DND-41 (cell line): ENCODE data around the gene ADAMTS12.

ENCODE experiments used
- ATAC-seq: fragments of 200-7000 bp; cut with Tn5 transposase; 3 replicates; pipeline ENCODE4 v1.9.1; 2021; ENCODE audit warnings: low read depth; ENCODE audit not compliant: insufficient read depth
- DNase-seq: peaks from one replicate; pipeline ENCODE4 v3.0.0-alpha.2; 2020
- H2AFZ ChIP-seq: 2 replicates; pipeline ENCODE4 v1.6.0; 2012; ENCODE audit warnings: low read depth, low read length
- H3K27ac ChIP-seq: 2 replicates; pipeline ENCODE4 v1.5.1; 2012; ENCODE audit warnings: low read length, inconsistent platforms
- H3K27me3 ChIP-seq: fragments of 200-600 bp; sonication (generic); 2 replicates; pipeline ENCODE4 v1.6.0; 2012; ENCODE audit warnings: low read length, mild to moderate bottlenecking, inconsistent platforms; ENCODE audit not compliant: insufficient read depth, poor library complexity
- H3K36me3 ChIP-seq: 2 replicates; pipeline ENCODE4 v1.5.1; 2012; ENCODE audit warnings: low read length, inconsistent platforms; ENCODE audit not compliant: insufficient read depth
- H3K4me1 ChIP-seq: 2 replicates; pipeline ENCODE4 v1.5.1; 2012; ENCODE audit warnings: mild to moderate bottlenecking, low read length; ENCODE audit not compliant: insufficient read depth
- H3K4me2 ChIP-seq: 2 replicates; pipeline ENCODE4 v1.6.0; 2012; ENCODE audit warnings: mild to moderate bottlenecking, moderate library complexity, low read length, inconsistent platforms; ENCODE audit not compliant: insufficient read depth
- H3K4me3 ChIP-seq, 2 experiments: fragments of 200-600 bp in 1 of 2; shearing (Covaris generic) in 1 of 2; 2 replicates each; pipeline ENCODE4 v1.5.1; 2012 to 2016; ENCODE audit warnings: inconsistent platforms in 2 of 2, low read length in 2 of 2, mild to moderate bottlenecking in 2 of 2, low read depth in 1 of 2, moderate library complexity in 1 of 2
- H3K79me2 ChIP-seq: 2 replicates; pipeline ENCODE4 v1.6.0; 2012; ENCODE audit warnings: low read length, inconsistent platforms; ENCODE audit not compliant: insufficient read depth
- H3K9ac ChIP-seq: 2 replicates; pipeline ENCODE4 v1.6.0; 2012; ENCODE audit warnings: low read depth, mild to moderate bottlenecking, inconsistent platforms, low read length, moderate library complexity
- H3K9me3 ChIP-seq: 2 replicates; pipeline ENCODE4 v1.5.1; 2012; ENCODE audit warnings: low read length, moderate library complexity, mild to moderate bottlenecking, inconsistent platforms; ENCODE audit not compliant: insufficient read depth, severe bottlenecking
- H4K20me1 ChIP-seq: 2 replicates; pipeline ENCODE4 v1.6.0; 2012; ENCODE audit warnings: low read length; ENCODE audit not compliant: insufficient read depth
- CTCF ChIP-seq: IDR thresholded peaks from 2 replicates; pipeline ENCODE4 v1.5.1; 2012; ENCODE audit warnings: borderline replicate concordance, low read length, moderate library complexity, mild to moderate bottlenecking; ENCODE audit not compliant: poor library complexity, severe bottlenecking; ENCODE audit errors: extremely low read depth
- EZH2 ChIP-seq: IDR thresholded peaks from 3 replicates; pipeline ENCODE4 v1.6.1; 2012; ENCODE audit warnings: borderline replicate concordance, low read depth, mild to moderate bottlenecking, moderate library complexity, low read length, inconsistent platforms; ENCODE audit not compliant: severe bottlenecking

ADAMTS12 gene

GRCh38 chr5:33891446-33891787 is 373 bp downstream of the ADAMTS12 start:
- Histone ChIP-seq H3K4me3 (no peak overlapping the region), H3K27ac (no peak overlapping the region), H4K20me1 (no peaks in the 10 kb centered on the region), H2AFZ (no peak overlapping the region), H3K4me1 (no peaks in the 10 kb centered on the region), H3K36me3 (no peaks in the 10 kb centered on the region), H3K9me3 (no peaks in the 10 kb centered on the region), H3K9ac (no peak overlapping the region), H3K4me2 (no peak overlapping the region), H3K79me2 (no peaks in the 10 kb centered on the region), H3K27me3 (no peaks in the 10 kb centered on the region)
- DNase-seq (no peak), ATAC-seq (no peak)
- TF ChIP-seq CTCF (no peak), EZH2 (no peak)

GRCh38 chr5:33890131-33891032 is 1.4 kb downstream of the ADAMTS12 start:
- Histone ChIP-seq H4K20me1 (no peaks in the 10 kb centered on the region), H3K4me2 (no peak overlapping the region), H3K4me3 (no peak overlapping the region), H3K4me1 (no peaks in the 10 kb centered on the region), H3K79me2 (no peaks in the 10 kb centered on the region), H3K9me3 (no peaks in the 10 kb centered on the region), H3K27me3 (no peaks in the 10 kb centered on the region), H3K27ac (no peak overlapping the region), H3K36me3 (no peaks in the 10 kb centered on the region), H2AFZ (no peak overlapping the region), H3K9ac (no peak overlapping the region)
- DNase-seq (no peak), ATAC-seq (no peak)
- TF ChIP-seq CTCF = no peak
- no peak for TF ChIP-seq EZH2

- Histone ChIP-seq H3K4me3 (no peak overlapping the region), H3K36me3 (no peaks in the 10 kb centered on the region), H4K20me1 (no peaks in the 10 kb centered on the region), H3K9me3 (no peaks in the 10 kb centered on the region), H2AFZ (no peak overlapping the region), H3K4me1 (no peaks in the 10 kb centered on the region), H3K9ac (no peak overlapping the region), H3K27me3 (no peaks in the 10 kb centered on the region), H3K4me2 (no peak overlapping the region), H3K27ac (no peak overlapping the region), H3K79me2 (no peaks in the 10 kb centered on the region)
- DNase-seq (no peak), ATAC-seq (no peak)
- TF ChIP-seq CTCF (no peak), EZH2 (no peak)
Measured at GRCh38 chr5:33888587-33888986, 3.2 kb downstream of the ADAMTS12 start.
